ENCODE data around the gene WDFY1. TPM values are rescaled to one million over a fixed set of nuclear protein-coding genes. Genes with fewer than 3 reads are reported as not detected.

WDFY1 gene
- total RNA-seq, 4 donors from 2014 or later: 36.9 to 82.0 (median 65.0) TPM

- Histone ChIP-seq H3K27ac (no peak overlapping the region), H3K4me1 (peaks cover 0 to 9% (median under 1%) of the 10 kb centered on the region in 4 donors), H3K36me3 (peaks cover 0 to 62% (median 0%) of the 10 kb centered on the region in 3 donors), H3K9me3 (no peaks in the 10 kb centered on the region), H3K4me3 (no peak overlapping the region), H3K27me3 (no peaks in the 10 kb centered on the region)
- no peak for DNase-seq
- TF ChIP-seq POLR2A (IDR thresholded peaks at IDR 0.05) (no peak), CTCF (IDR thresholded peaks at IDR 0.05) (no peak)
These were observed 44.6 kb downstream of the WDFY1 start for GRCh38 chr2:223900531-223900930.

- Histone ChIP-seq H3K4me3 (no peak overlapping the region), H3K9me3 (no peaks in the 10 kb centered on the region), H3K36me3 (peaks cover 0 to 59% (median 0%) of the 10 kb centered on the region in 3 donors), H3K4me1 (peaks cover 0 to 9% (median 4%) of the 10 kb centered on the region in 4 donors), H3K27ac (no peak overlapping the region), H3K27me3 (no peaks in the 10 kb centered on the region)
- TF ChIP-seq POLR2A (IDR thresholded peaks at IDR 0.05) (no peak), CTCF (IDR thresholded peaks at IDR 0.05) (no peak)
- no peak for DNase-seq
These were observed 45.1 kb downstream of the WDFY1 start for GRCh38 chr2:223900066-223900465.

- peak overlapping the region in 2 of 4 donors; percentile 70 to 76 for H3K27ac ChIP-seq
- TF ChIP-seq CTCF (IDR thresholded peaks at IDR 0.05) (no peak), POLR2A (IDR thresholded peaks at IDR 0.05) (no peak)
- H3K9me3 ChIP-seq: no peaks in the 10 kb centered on the region
- peaks cover 0 to 58% (median 0%) of the 10 kb centered on the region in 3 donors for H3K36me3 ChIP-seq
- H3K4me1 ChIP-seq: peaks cover 0 to 12% (median 4%) of the 10 kb centered on the region in 4 donors
- H3K4me3 ChIP-seq: no peak overlapping the region
- no peaks in the 10 kb centered on the region for H3K27me3 ChIP-seq
- no peak for DNase-seq
These were observed 47.3 kb downstream of the WDFY1 start for GRCh38 chr2:223897669-223898330.

- Histone ChIP-seq H3K36me3 (peaks cover 0 to 58% (median 0%) of the 10 kb centered on the region in 3 donors), H3K4me1 (peaks cover 0 to 12% (median 4%) of the 10 kb centered on the region in 4 donors), H3K9me3 (no peaks in the 10 kb centered on the region), H3K27ac (peak overlapping the region in 2 of 4 donors; percentile 70 to 76), H3K4me3 (no peak overlapping the region), H3K27me3 (no peaks in the 10 kb centered on the region)
- TF ChIP-seq CTCF (IDR thresholded peaks at IDR 0.05) (no peak), POLR2A (IDR thresholded peaks at IDR 0.05) (no peak)
- peak in 2 of 3 donors; percentile 65 to 69 for DNase-seq
These were observed 48.3 kb downstream of the WDFY1 start for GRCh38 chr2:223896833-223897311.

- H3K27me3 ChIP-seq: no peaks in the 10 kb centered on the region
- H3K27ac ChIP-seq: peak overlapping the region in 3 of 4 donors; percentile 55 to 76 (median 70)
- DNase-seq: no peak
- no peaks in the 10 kb centered on the region for H3K9me3 ChIP-seq
- H3K36me3 ChIP-seq: peaks cover 0 to 49% (median 0%) of the 10 kb centered on the region in 3 donors
- TF ChIP-seq CTCF (IDR thresholded peaks at IDR 0.05): no peak
- TF ChIP-seq POLR2A (IDR thresholded peaks at IDR 0.05): no peak
- H3K4me3 ChIP-seq: no peak overlapping the region
- peaks cover 0 to 12% (median 4%) of the 10 kb centered on the region in 4 donors for H3K4me1 ChIP-seq
These were observed 50.2 kb downstream of the WDFY1 start for GRCh38 chr2:223894968-223895367.

All from Peyer's patch (tissue), 4 donors.